Sigmoid colon (tissue), 4 donors: ENCODE measurements around the gene MMP21.

Experiments used
- CTCF ChIP-seq, 4 experiments: fragments of 450-650 bp in 3 of 4; fragments of 200-600 bp in 1 of 4; IDR thresholded peaks; one replicate each; pipeline ENCODE4 v1.5.1; 2016 to 2019; ENCODE audit warnings: antibody characterized with exemption in 4 of 4, mild to moderate bottlenecking in 3 of 4, moderate library complexity in 2 of 4
- EP300 ChIP-seq, 4 donors: sonication (generic); formaldehyde crosslinking; IDR thresholded peaks; one replicate each; pipeline ENCODE4 v1.6.1; 2017; ENCODE audit warnings: antibody characterized with exemption in 4 of 4
- POLR2A ChIP-seq, 2 donors: fragments of 450-650 bp; IDR thresholded peaks; one replicate each; pipeline ENCODE4 v1.6.1; 2016; ENCODE audit warnings: antibody characterized with exemption in 2 of 2, mild to moderate bottlenecking in 2 of 2, moderate library complexity in 2 of 2
- POLR2AphosphoS5 ChIP-seq, 4 donors: sonication (generic); formaldehyde crosslinking; IDR thresholded peaks; one replicate each; pipeline ENCODE4 v1.6.1; 2017; ENCODE audit warnings: antibody characterized with exemption in 4 of 4

GRCh38 chr10:125734823-125735222, 40.8 kb downstream of the MMP21 start:
- TF ChIP-seq POLR2A (IDR thresholded peaks at IDR 0.05) (no peak), CTCF (IDR thresholded peaks at IDR 0.05) (no peak), POLR2AphosphoS5 (IDR thresholded peaks at IDR 0.05) (no peak), EP300 (IDR thresholded peaks at IDR 0.05) (no peak)
